Cardiac fibroblast (primary cell): ENCODE measurements around the gene ITFG2.

Experiments used
- DNase-seq, 2 donors: peaks; one replicate each; pipeline versions ENCODE4 v3.0.0 to v3.0.0-alpha.2; 2010; ENCODE audit warnings: low read depth in 2 of 2
- H3K4me3 ChIP-seq, 2 donors: replicated peaks in 1 of 2; 1 replicate in 1 of 2; 2 replicates in 1 of 2; pipeline ENCODE4 v1.5.1; 2011; ENCODE audit warnings: low read depth in 2 of 2, low read length in 2 of 2, mild to moderate bottlenecking in 2 of 2, moderate library complexity in 1 of 2
- TF ChIP-seq, protein P1 (sequence below): IDR thresholded peaks from one replicate; pipeline ENCODE4 v1.5.1; 2011; ENCODE audit warnings: low read depth, mild to moderate bottlenecking, low read length, inconsistent platforms

Gene ITFG2

DNA sequence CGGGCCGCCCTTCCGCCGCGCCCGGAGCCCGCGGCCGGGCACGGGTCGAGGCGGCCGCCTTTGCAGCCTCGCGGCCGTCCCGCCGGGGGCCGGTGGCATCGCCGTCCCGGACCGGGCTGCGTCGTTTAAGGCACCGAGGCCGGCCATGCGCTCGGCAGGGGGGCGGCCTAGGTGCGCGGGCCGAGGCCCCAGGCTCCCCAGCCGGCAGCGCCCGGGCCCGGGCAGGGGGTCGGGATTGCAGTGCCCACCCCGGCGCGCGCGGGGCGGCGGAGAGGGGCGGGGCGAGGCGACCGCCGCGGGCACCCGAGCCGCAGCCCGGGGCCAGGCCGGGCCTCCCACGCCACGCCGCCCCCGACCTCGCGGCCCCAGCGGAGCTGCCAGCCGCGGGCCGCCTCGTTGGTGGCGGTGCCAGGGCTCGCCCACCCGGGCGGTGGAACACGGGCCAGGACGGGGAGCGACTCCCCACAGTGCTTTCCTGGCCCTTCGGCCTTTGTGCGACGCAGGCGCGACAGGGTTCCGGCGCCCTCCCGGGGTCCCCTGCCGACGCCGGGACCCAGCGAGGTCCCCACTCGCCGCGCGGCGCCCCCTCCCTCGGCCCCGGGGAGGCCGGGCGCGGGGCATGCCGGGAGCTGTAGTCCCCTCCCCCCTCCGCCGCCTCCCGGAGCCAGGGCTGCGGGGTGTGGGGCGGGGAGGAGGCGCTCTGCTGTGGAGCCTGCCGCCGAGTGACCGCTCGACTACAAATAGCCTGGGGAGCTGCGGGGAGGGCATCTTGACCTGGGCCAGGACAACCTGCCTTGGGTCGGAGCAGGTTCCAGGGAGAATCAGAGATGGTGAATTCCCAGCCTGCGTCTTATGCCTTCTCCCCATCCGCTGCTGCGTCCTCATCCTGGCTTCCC is 16.9 kb upstream of the ITFG2 start:
- H3K4me3 ChIP-seq, result peak overlapping the region; percentile 78 to 80
- peak; percentile 44 to 67 for DNase-seq
- TF ChIP-seq, protein P1, sequence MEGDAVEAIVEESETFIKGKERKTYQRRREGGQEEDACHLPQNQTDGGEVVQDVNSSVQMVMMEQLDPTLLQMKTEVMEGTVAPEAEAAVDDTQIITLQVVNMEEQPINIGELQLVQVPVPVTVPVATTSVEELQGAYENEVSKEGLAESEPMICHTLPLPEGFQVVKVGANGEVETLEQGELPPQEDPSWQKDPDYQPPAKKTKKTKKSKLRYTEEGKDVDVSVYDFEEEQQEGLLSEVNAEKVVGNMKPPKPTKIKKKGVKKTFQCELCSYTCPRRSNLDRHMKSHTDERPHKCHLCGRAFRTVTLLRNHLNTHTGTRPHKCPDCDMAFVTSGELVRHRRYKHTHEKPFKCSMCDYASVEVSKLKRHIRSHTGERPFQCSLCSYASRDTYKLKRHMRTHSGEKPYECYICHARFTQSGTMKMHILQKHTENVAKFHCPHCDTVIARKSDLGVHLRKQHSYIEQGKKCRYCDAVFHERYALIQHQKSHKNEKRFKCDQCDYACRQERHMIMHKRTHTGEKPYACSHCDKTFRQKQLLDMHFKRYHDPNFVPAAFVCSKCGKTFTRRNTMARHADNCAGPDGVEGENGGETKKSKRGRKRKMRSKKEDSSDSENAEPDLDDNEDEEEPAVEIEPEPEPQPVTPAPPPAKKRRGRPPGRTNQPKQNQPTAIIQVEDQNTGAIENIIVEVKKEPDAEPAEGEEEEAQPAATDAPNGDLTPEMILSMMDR, result no peak

DNA sequence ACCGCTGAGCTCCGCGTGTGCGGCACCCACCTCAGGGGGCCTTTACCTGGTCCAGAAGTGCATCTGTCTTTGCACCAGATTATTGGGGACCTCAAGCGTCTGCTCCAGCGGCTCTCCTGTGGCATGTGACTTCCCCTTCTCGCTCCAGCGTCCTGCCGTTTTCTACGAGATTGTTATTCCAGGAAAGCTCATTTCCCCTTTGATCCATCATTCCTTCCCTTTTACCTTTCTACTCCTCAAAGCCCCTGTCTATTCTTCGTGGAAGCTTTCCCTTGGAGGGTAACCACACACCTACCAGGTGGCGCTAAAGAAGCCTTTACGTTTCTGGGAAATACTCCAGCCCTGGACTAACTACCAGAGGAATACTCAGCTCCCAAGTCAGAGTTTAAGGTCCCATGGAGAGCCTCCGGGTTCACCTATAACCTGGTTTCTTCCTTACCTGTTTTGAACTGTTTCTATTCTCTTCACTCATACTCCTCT is 16.2 kb upstream of the ITFG2 start:
- DNase-seq, result peak in 1 of 2 donors; percentile 5
- TF ChIP-seq, protein P1, result no peak
- H3K4me3 ChIP-seq, result peak overlapping the region; percentile 78 to 80

DNA sequence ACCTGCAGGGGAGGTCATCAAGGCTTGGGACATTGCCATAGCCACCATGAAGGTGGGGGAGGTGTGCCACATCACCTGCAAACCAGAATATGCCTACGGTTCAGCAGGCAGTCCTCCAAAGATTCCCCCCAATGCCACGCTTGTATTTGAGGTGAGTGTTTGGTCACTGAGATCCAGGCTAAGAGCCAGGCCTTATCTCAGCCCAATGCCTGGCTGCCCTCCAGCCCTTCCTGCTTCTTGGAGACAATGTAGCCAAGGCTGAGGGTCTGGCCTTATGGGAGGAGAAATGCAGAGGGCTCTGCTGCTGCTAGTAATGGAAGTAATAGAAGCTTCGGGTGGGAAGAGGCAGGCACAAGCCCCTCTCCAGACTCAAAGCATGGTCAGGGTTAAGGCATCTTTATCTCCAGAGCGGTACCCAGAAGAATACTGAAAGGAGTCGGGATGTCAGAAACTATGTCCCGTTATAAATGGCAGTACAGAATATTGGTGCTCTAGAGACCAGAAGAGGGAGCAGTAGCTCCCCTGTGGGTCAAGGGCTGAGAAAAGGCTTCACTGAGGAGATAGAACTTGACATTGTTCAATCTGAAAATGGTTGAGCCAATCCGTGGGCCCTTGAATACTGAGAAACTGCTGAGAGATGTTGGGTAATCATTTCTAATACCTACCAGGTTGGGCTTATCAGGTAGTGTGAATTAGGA is 14.6 kb upstream of the ITFG2 start:
- no peak overlapping the region for H3K4me3 ChIP-seq
- TF ChIP-seq, protein P1, result peak; percentile 17
- peak; percentile 19 to 65 for DNase-seq

DNA sequence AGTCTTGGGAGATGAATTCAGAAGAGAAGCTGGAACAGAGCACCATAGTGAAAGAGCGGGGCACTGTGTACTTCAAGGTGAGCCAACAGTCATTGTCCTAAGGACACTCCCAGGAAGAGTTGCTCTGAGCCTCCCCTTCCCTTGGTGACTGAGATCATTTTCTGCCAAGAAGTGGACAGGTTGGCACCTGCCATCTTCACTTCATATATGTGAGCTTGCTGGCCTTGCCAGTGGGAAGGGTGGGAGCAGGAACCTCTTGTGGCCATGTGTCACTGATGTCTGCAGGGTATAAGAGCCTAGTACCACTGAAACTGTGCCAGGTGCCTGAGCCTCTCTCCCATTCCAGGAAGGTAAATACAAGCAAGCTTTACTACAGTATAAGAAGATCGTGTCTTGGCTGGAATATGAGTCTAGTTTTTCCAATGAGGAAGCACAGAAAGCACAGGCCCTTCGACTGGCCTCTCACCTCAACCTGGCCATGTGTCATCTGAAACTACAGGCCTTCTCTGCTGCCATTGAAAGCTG is 12.4 kb upstream of the ITFG2 start:
- no peak overlapping the region for H3K4me3 ChIP-seq
- TF ChIP-seq, protein P1, result no peak
- DNase-seq, result no peak

DNA sequence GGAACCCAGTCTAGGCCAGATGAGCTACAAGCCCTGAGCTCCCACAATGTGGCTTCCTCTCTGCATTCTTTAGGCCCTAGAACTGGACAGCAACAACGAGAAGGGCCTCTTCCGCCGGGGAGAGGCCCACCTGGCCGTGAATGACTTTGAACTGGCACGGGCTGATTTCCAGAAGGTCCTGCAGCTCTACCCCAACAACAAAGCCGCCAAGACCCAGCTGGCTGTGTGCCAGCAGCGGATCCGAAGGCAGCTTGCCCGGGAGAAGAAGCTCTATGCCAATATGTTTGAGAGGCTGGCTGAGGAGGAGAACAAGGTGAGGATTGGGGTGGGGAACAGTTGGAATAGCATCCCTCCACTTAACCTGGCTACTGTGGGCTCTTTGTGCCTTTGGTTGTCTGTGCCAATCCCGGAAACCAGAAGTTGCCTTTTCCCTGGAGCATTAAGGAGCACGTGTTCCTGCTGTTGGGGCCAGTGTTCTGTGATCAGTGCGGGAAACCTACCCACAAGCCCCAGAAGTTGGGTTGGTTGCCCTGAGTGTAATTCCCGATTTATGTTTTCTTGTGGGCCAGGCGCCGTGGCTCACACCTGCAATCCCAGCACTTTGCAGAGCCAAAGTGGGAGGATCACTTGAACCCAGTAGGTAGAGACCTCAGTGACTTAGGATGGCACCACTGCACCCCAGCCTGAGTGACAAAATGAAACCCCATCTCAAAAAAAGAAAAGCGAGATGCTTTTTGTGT is 11.3 kb upstream of the ITFG2 start:
- H3K4me3 ChIP-seq, result no peak overlapping the region
- no peak for DNase-seq
- TF ChIP-seq, protein P1, result no peak

DNA sequence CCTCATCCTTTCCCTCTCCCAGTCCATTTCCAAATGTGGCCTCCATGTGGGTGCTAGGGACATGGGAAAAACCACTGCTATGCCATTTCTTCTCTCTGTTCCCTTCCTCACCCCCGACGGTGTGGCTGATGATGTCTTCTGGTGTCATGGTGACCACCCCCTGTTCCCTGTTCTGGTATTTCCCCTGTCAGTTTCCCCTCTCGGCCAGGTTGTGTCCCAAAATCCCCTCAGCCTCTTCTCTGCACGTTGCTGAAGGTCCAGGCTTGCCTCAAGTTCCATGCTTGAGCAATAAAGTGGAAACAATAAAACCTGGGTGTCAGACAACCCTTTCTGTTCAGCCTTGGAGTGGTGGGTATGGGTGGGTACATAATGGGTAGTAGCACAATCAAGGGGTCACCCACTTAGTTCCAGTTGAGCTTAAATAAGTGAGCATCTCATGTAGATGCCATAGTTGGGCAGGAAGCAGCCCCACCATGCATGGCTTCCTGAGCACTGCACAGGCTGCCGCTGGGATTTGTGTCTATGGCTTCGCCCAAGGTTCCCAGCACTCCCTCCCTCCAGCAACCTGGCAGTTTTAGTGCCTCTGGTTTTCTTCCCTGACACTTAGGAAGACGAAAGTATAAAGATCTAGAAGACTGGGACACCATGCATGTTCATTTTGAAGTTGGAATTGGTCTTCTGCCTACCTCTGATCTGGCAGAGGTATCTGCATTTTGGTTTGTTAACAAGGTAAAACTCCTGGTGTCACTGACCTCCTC is 8.7 kb upstream of the ITFG2 start:
- H3K4me3 ChIP-seq, result no peak overlapping the region
- TF ChIP-seq, protein P1, result no peak
- no peak for DNase-seq
